HG03103 (cell line): ENCODE measurements around the gene MAST4.

Source experiments
- ATAC-seq: cut with Tn5 transposase; IDR thresholded peaks from one replicate; pipeline ENCODE4 v1.9.1; 2021; ENCODE audit warnings: low read depth; ENCODE audit not compliant: unreplicated experiment

MAST4 gene

GRCh38 chr5:67189931-67190330 lies 593.7 kb downstream of the MAST4 start:
- ATAC-seq, result no peak

GRCh38 chr5:67190410-67190809 lies 594.2 kb downstream of the MAST4 start:
- no peak for ATAC-seq

DNA sequence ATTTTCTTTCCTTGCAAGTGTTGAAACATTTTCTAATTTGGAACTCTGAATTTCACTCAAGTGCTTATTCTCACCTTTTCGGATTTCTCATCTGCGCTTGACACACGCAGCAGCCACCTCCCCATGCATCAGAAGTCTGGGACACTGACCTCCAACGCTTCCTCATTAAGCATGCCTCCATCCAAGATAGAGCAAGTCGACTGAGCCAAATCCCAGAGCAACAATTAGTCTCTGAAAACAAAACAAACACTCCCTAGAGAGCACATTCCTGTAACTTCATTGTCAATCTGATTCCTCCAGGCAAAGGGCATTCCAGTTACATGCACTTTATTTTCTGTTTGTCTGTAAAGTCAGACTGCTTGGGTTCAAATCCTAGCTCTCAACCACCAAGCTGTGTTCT lies 594.7 kb downstream of the MAST4 start:
- no peak for ATAC-seq

DNA sequence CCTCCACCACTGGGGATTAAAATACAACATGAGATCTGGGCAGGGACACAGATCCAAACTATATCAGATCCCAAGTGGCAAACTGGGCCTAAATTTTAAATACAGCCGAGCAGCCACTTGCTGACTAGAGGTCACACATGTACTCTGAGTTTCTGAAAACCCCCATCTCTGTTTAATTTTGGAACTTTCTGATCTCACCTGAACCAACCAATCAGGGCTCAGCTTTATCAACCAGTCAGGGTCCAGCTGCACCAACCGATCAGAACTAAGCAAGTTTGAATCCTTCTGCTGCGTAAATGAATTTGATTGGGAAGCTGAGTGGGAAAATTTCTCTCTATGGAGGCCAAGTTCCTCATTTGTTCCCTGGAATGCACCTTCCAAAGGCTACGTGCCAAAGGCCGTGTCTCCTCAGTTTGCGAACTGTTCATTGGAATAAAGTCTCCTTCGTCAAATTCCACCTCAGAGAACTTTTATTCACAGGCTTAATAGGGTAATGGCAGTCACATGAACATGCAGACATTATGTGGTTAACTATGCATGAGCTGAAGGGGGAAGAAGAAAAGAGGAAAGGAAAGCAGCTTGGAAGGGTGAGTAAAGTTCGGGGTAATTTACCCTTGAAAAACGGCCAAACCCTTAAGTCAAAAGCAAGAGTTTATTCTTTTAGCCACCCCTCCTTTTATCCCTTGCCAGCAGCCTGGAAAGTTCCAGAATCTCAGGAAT lies 596.7 kb downstream of the MAST4 start:
- no peak for ATAC-seq

DNA sequence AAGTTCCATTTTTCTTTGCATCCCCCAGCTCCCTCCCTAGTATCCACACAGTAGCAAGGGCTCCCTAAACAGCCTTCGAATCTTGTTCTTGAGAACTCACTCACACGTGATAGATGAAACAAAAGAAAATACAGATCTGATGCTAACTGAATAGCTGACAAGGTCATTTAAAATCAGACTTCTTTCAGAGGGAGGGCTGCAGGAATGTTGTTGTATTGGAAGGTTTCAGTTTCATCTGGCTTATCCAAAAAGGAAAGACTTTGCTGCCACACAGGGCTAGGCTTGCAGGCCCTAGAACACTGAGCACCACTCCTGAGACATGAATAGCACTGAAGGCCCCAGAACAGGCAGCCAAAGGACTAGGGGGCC lies 597.2 kb downstream of the MAST4 start:
- no peak for ATAC-seq

DNA sequence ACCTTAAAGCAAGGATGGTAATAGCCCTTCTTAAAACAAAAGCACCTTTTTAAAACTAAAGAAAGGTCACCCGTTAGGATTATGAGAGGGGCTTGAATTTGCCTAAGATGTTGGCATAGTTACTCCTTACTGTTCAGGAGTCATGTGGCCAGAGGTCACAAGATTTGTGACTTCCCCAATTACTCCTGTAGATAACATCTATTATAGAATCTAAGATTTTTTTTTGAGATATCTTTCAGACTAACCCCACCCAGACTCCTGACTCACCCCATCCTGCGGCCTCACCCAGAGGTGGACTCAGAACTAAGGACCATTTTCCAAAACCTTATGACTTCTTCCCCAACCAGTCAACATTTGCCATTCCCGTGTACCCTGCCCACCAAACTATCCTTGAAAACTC lies 598.0 kb downstream of the MAST4 start:
- ATAC-seq, result no peak

GRCh38 chr5:67195406-67196275 lies 599.4 kb downstream of the MAST4 start:
- ATAC-seq, result no peak

DNA sequence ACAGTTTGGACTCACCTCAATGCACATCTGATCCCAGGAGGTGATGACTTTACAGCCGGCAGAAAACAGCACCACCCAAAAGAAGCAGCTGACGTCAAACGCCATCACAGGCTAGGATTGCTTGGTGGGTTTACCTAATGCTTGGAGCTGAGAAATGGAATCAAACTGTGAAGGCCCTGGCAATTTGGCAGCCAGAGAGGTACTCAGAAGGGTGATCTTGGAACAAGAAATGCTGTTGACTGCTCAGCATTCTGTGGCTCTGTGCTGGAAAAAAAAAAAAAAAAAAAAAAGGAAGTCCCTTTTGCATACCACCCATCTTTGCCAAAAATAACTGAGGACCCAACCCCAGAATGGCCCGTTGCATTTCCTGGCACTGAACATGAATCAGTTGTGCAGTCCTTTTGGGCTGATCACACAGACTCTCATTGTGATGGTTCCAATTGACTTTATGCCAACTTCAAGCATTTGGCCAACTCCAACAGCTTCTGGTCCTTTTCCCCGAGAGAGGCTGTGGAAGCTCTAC lies 600.4 kb downstream of the MAST4 start, which contains the start of gene CD180:
CD180 (minus strand) TSS at position 263 of the 523 bp plus-strand sequence; CDS start at position 105, 158 bp downstream.
- no peak for ATAC-seq

GRCh38 chr5:67197536-67197935 lies 601.3 kb downstream of the MAST4 start:
- no peak for ATAC-seq

DNA sequence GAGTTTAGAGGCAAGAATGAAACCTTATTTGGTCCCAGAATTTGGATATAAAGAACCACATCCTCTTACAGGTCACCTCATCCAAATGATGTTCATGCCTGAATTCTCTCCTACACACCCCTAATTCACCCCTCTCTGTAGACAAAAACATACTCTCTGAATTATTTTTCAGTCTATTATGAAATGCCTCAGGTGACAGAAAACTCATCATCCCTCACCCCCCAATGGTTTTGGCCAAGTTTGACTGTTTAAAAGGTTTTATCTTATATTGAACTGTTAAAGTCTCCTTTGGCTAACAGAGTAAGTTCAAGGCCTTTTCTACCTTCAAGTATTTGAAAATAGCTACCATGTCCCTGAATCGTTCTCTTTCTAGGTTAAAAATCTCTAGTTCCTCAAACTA lies 602.7 kb downstream of the MAST4 start:
- ATAC-seq, result no peak

GRCh38 chr5:67199859-67200258 lies 603.7 kb downstream of the MAST4 start:
- no peak for ATAC-seq

- peak; percentile 33 for ATAC-seq
Measured at GRCh38 chr5:67200809-67201562, 604.8 kb downstream of the MAST4 start.

DNA sequence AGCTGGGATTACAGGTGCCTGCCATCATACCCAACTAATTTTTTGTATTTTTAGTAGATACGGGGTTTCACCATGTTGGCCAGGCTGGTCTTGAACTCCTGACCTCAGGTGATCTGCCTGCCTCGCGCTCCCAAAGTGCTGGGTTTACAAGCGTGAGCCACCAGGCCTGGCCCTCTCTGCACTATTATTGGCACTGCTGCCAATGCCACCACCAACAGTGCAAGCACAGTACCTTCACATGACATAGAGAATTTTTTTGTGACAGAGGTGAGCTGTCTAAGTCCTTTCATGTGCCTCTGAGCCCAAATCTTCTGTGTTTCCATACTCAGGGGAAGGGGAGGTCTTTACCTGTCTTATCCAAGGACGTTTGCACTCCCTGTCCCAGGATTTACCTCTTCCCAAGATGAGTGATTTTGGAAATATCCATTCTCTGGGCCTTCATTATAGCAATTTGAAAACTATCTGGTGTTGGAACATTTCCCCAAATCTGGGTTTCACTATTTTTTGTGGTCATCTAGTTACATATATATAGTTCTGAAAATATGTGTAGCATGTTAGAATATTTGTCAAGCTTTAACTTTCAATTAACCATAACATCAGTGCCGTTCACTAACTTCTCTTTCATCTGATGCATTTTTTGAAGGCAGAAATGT lies 605.8 kb downstream of the MAST4 start:
- no peak for ATAC-seq

DNA sequence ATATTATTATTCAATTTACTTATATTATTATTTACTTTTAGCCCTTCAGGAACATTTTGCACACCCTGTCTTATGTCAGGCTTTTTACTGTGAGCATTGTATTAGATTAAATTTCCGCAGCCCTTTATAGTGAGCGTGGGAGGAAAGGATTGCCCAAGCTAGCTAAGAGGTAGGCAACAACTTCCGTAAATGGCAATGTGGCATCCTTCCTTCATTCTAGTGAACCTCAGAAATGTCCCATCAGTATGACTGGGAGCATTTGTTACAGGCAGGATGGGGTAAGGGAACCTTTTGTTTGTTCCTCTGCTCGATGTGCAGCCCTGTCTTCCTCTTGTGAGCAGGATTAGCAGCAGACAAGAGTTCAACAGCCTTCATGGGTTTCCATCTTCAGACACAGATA lies 606.6 kb downstream of the MAST4 start:
- ATAC-seq, result no peak

GRCh38 chr5:67203701-67204074 lies 607.5 kb downstream of the MAST4 start:
- no peak for ATAC-seq

DNA sequence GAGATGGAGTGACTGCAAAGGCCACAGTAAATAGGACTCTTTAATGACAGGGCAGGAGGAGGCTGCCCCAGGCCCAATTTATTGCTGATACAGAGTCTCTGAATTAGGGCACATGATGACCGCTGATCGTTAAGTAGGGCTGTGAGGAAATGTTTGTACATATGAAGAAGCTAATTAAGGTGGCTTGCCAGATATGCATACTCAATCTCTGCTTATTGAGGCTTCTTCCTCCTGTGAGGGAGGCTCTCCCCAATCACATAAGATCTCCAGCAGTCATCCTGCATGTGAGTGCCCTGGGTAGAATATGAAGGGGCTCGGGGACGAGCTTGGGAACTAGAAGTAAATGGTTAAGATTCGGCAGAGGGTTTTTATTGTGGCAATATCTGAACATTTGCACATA lies 608.6 kb downstream of the MAST4 start:
- no peak for ATAC-seq

DNA sequence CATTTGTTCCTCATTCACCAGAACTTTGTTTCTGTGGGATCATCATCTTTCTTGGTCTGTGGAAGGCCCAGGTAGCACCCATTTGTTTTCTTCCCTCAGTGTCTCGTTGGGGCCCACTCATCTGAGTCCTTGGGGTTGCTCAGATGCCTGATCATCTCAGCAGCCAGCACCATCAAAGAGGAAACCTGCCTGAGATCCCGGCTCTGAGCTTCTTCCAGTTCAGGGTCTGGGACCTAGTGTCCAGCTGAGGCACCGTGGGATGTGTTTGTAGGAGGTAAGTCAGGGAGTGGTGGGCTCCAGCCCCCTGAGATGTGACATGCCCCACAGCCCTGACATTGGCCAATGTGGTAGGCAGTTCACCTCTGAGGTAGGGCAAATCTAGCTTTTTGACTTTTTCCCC lies 609.8 kb downstream of the MAST4 start:
- ATAC-seq, result no peak

DNA sequence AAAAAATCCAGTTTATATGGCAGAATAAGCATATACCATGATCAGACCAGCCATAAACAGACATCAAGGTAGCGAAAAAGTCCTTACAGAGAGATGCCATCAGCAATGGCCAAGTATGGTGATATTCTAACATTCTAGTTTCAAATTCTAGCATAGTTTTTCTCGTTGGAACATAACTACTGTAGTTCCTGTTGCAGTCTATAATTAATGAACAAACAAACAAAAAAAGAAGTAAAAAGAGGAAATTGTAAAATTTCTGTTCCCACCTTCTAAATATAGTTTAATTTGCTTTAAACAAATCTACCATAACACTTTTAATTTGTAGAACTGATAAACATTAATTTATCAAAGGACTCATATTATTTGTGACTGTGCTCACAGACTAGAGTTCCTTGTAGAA lies 610.3 kb downstream of the MAST4 start:
- ATAC-seq, result no peak

DNA sequence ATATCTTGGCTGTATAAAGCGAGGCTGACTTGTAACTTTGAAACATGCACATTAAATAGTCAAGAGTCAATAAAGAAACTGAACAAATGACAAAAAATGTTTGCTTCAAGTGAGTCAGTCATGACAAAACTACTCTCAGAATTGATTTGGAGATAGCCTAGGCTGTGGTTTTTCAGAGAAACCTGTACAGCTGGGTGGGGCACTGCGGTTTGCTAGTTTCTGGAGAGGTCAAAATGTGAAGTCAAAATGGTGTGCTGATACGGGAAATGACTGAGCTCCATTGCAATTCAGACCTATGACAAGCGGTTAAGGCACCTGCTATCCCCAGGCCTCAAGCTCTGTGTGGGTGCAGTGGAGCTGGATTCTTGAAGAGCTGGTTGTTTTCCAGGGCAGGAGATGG lies 610.7 kb downstream of the MAST4 start:
- peak; percentile 74 for ATAC-seq

DNA sequence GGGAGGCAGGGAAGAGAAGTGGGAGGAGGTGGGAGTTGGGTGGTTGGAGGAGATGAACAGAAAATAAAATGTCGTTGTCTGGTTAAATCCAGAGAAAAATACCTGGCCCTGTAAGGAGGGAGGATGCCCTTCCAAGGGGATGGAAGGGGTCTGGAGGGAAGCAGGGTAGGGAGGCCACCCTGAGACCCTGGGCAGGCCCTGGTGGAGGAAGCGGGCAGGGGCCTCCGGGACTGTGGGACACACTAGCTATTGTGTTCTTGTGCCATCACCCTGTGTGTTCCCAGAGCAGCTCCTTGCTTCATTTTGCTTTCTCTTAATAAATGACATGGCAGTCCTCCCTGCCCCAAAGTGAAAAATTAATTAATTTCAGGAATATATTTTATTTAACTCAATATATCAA lies 612.2 kb downstream of the MAST4 start:
- ATAC-seq, result no peak
